HG03135 (cell line): ENCODE data around the gene SUPT5H.

Experiments
- ATAC-seq: cut with Tn5 transposase; IDR thresholded peaks from one replicate; pipeline ENCODE4 v1.9.1; 2021; ENCODE audit warnings: mild to moderate bottlenecking, moderate library complexity; ENCODE audit not compliant: unreplicated experiment

SUPT5H gene

DNA sequence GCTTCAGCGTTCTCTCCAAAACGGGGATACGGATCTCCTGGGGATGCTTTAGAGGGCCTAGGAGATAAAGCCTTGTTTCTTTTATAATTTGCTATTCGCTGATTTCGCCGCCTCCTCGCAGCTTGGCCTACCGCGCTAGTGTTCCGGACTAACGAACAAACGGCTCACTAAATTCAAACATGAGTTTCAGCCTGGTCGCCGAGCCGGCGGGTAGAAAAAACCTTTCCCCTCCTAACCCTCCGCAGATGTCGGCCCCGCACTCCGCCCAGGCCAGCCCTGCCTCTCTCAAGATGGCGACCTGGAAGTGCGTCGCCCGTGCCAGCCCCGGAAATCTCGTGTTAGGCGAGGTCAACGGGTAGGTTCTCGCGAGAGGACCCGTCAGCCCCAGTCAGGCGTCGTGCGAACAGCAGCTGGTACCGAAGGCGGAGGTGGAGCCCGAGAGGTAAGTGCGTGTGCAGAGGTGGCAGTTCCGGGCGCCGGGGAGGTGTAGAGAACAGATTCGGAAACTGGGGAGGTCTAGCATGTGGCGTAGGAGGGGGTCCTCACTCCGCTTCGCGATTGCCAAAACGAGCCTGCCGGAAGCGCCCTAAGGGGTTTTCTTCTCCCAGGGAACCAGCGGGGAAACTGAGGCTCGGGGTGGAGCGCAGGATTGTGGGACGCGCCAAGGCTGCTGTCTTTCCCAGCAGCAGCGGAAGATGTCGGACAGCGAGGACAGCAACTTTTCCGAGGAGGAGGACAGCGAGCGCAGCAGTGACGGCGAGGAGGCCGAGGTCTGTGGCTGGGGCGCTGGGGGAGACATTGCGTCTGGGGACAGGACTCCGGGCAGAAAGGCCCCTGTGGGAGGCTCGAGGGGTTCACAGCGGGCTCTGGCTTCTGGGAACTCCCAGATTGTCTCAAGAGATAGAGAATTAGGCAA lies at the start of gene SUPT5H:
Gene SUPT5H, plus strand, starts transcription at position 387 of the 916 bp plus-strand sequence. Its CDS starts 309 bp downstream, at position 696.
- ATAC-seq, result peak; percentile 78

GRCh38 chr19:39397360-39398296 lies 47.8 kb upstream of the SUPT5H start:
- no peak for ATAC-seq

- no peak for ATAC-seq
Measured at GRCh38 chr19:39398297-39398864, 47.0 kb upstream of the SUPT5H start.

- no peak for ATAC-seq
Measured at GRCh38 chr19:39399668-39400050, 45.7 kb upstream of the SUPT5H start.

DNA sequence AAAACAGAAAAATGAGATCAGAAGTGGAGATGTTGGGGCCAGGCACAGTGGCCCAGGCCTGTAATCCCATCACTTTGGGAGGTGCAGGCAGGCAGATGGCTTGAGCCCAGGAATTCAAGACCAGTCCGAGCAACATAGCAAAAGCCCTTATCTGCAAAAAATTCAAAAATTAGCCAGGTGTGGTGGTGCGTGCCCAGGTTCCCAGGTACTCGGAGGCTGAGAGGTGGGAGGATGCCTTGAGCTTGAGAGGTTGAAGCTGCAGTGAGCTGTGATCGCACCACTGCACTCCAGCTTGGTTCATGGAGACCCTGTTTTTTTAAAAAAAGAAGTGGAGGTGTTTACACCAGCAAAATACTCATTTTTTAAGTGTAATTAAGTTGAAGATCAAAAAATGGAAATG lies 45.3 kb upstream of the SUPT5H start:
- ATAC-seq, result no peak

GRCh38 chr19:39401070-39401548 lies 44.3 kb upstream of the SUPT5H start:
- ATAC-seq, result no peak

- ATAC-seq, result no peak
Measured at GRCh38 chr19:39401549-39402345, 43.6 kb upstream of the SUPT5H start.

GRCh38 chr19:39402346-39403300 lies 42.8 kb upstream of the SUPT5H start:
- ATAC-seq, result peak; percentile 27

GRCh38 chr19:39403331-39404312 lies 41.8 kb upstream of the SUPT5H start:
- peak; percentile 32 for ATAC-seq

- ATAC-seq, result no peak
Measured at GRCh38 chr19:39405261-39405957, 40.0 kb upstream of the SUPT5H start.

DNA sequence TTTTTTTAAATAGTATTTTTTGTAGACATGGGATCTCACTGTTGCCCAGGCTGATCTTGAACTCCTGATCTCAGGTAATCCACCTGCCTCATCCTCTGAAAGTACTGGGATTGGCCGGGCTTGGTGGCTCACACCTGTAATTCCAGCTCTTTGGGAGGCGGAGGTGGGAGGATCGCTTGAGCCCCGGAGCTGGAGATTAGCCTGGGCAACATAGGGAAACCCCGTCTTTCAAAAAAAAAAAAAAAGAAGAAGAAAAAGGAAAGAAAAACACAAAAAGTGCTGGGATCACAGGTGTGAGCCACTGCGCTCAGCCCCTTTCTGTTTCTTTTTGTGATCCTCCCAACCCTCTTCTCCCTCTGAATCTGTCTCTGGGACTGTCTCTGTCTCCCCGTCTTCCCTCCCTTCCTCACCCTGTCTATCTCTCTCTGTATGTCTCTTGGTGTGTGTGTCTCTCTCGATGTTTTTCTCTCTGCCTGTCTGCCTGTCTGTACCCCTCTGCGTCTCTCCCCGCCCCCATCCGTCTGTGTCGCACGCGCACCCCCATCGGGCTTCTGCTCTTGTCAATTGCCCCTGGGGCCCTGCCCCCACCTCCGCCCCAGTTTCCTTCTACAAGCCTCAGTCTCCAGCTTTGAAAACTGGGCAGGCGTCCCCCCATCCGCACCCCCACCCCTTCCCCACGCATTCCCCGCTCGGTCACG lies 39.3 kb upstream of the SUPT5H start:
- ATAC-seq, result no peak

- peak; percentile 13 for ATAC-seq
Measured at GRCh38 chr19:39406656-39407409, 38.5 kb upstream of the SUPT5H start, which contains the start of gene ZFP36. TSS of gene ZFP36 (plus strand) at chr19:39406847. CDS start at chr19:39406905, 58 bp downstream.

GRCh38 chr19:39407410-39407659 lies 38.0 kb upstream of the SUPT5H start:
- no peak for ATAC-seq

GRCh38 chr19:39407660-39408391 lies 37.6 kb upstream of the SUPT5H start:
- ATAC-seq, result no peak

DNA sequence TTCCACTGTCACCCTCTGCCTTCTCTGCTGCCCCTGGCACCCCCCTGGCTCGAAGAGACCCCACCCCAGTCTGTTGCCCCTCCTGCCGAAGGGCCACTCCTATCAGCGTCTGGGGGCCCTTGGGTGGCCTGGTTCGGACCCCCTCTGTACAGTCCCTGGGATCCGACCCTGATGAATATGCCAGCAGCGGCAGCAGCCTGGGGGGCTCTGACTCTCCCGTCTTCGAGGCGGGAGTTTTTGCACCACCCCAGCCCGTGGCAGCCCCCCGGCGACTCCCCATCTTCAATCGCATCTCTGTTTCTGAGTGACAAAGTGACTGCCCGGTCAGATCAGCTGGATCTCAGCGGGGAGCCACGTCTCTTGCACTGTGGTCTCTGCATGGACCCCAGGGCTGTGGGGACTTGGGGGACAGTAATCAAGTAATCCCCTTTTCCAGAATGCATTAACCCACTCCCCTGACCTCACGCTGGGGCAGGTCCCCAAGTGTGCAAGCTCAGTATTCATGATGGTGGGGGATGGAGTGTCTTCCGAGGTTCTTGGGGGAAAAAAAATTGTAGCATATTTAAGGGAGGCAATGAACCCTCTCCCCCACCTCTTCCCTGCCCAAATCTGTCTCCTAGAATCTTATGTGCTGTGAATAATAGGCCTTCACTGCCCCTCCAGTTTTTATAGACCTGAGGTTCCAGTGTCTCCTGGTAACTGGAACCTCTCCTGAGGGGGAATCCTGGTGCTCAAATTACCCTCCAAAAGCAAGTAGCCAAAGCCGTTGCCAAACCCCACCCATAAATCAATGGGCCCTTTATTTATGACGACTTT lies 36.8 kb upstream of the SUPT5H start:
- no peak for ATAC-seq
